ENCODE results near the gene THADA. TPM values are rescaled to one million over a fixed set of nuclear protein-coding genes. Genes with fewer than 3 reads are reported as not detected.
A peak's percentile ranks its signal among the peaks of the same experiment; 100 is the strongest.
"Not testable (repeated sequence)": the region's sequence is repeated elsewhere in the genome, so short reads cannot be mapped to it uniquely, and the experiment has no call there.

Gene THADA
- total and polyA plus RNA-seq, 10 donors, result 14.2 to 51.3 (median 40.0) TPM

DNA sequence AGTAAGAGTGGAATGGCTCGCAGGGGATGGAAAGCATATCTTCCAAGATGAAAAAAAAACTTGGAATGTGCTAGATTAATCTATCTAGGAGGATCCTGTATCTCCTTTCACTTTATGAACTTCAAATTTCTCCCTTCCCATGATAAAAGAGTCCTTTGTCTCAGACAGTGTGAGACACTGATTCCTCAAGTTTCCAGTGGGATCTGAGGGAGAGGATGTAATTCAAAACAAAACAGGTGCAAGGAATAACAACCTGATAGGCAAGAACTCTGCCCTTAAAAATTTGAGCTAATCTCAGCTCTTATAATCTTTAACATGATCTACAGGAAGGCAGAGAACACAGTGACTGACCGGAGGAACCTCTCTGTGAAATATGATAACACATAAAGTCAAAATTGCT lies 207.5 kb downstream of the THADA start:
- Histone ChIP-seq H3K9me3 (no peaks in the 10 kb centered on the region), H3K27me3 (replicated peaks in 1 of 7) (no peaks in the 10 kb centered on the region), H3K27ac (no peak overlapping the region), H3K36me3 (peaks cover 0 to 13% (median 0%) of the 10 kb centered on the region in 6 donors), H3K4me3 (no peak overlapping the region), H3K4me1 (peaks cover 0 to 56% (median 18%) of the 10 kb centered on the region in 6 donors)
- no peak for TF ChIP-seq POLR2AphosphoS5 (IDR thresholded peaks at IDR 0.05)
- TF ChIP-seq, protein P1, sequence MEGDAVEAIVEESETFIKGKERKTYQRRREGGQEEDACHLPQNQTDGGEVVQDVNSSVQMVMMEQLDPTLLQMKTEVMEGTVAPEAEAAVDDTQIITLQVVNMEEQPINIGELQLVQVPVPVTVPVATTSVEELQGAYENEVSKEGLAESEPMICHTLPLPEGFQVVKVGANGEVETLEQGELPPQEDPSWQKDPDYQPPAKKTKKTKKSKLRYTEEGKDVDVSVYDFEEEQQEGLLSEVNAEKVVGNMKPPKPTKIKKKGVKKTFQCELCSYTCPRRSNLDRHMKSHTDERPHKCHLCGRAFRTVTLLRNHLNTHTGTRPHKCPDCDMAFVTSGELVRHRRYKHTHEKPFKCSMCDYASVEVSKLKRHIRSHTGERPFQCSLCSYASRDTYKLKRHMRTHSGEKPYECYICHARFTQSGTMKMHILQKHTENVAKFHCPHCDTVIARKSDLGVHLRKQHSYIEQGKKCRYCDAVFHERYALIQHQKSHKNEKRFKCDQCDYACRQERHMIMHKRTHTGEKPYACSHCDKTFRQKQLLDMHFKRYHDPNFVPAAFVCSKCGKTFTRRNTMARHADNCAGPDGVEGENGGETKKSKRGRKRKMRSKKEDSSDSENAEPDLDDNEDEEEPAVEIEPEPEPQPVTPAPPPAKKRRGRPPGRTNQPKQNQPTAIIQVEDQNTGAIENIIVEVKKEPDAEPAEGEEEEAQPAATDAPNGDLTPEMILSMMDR (IDR thresholded peaks at IDR 0.05 in 8 of 11, conservative IDR thresholded peaks at IDR 0.05 in 3 of 11), result no peak
- TF ChIP-seq POLR2A (IDR thresholded peaks at IDR 0.05), result no peak
- DNase-seq, result no peak
- intact Hi-C loops (cut with DNase I; ENCODE audit: low total_unique reads), result no loop called here
- WGBS, 5 donors, result 84 to 91% (median 87%) methylated on average over 2 of the region's 2 CpGs

DNA sequence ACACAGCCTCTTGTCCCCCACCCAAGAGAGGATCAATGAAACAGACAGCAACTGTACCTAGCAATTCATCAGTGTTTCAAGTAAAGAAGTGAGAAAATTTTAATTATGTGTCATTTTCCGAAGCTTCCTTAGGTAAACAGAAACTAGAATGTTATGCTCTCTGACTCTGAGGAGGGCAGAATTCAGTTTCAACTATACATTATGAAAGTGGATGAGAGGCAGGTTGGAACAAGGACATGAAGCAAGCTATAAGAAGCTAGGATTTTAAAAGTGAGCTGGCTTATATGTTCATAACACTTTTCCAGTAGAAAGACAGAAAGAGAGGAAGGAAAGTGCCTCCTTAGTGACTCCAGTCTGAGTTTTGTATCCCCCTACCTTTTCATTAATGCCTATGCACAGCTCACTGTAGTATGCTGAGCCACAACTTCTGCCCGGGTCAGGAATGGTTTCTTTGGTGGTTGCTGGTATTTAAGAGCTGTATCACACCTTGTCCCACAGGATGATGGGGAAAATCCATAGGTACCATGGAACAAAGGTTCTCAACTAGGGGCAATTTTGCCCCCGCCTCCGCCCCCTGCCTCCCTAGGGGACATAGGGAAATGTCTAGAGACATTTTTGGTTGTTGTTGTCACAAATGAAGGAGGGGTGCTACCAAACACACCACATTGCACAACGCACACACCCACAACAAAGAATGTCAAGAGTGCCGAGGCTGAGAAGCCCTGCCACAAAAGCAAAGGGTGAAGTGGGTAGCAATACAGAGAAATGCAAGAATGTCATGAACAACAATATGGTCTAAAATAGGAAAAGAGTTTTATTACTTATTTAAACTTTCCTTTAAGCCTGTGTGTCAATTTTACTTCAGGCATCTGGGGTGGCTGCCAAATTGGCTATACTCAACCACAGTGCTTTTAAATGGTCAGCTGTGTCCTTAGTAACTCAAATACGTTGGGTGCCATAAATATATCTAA lies 208.5 kb downstream of the THADA start:
- TF ChIP-seq, protein P1 (IDR thresholded peaks at IDR 0.05 in 8 of 11, conservative IDR thresholded peaks at IDR 0.05 in 3 of 11), result no peak
- no peak for TF ChIP-seq POLR2A (IDR thresholded peaks at IDR 0.05)
- no peak for TF ChIP-seq POLR2AphosphoS5 (IDR thresholded peaks at IDR 0.05)
- WGBS, 5 donors, result 65 to 74% (median 73%) methylated on average over 7 of the region's 7 CpGs
- Histone ChIP-seq H3K27me3 (replicated peaks in 1 of 7) (no peaks in the 10 kb centered on the region), H3K4me3 (no peak overlapping the region), H3K36me3 (peaks cover 0 to 3% (median 0%) of the 10 kb centered on the region in 6 donors), H3K9me3 (no peaks in the 10 kb centered on the region), H3K27ac (peak overlapping the region in 5 of 8 donors; percentile 26 to 62 (median 51)), H3K4me1 (peaks cover 0 to 57% (median 18%) of the 10 kb centered on the region in 6 donors)
- no peak for DNase-seq
- intact Hi-C loops (cut with DNase I; ENCODE audit: low total_unique reads), result no loop called here

DNA sequence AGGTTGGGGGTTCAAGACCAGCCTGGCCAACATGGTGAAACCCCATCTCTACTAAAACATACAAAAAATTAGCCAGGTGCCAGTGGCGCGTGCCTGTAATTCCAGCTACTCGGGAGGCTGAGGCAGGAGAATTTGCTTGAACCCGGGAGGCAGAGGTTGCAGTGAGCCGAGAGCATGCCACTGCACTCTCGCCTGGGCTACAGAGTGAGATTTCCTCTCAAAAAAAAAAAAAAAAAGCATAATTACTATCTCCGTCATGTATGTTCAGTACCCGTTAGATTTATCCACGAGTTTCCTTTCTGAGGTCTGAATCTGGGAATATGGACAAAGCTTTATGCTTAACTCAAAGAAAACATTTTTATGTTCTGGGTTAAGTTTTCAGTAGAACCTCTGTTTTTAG lies 209.2 kb downstream of the THADA start:
- Histone ChIP-seq H3K4me1 (peaks cover 0 to 55% (median 18%) of the 10 kb centered on the region in 6 donors), H3K27ac (peak overlapping the region in 5 of 8 donors; percentile 26 to 62 (median 51))
- H3K36me3 ChIP-seq; intact Hi-C loops (cut with DNase I; ENCODE audit: low total_unique reads); H3K9me3 ChIP-seq; H3K4me3 ChIP-seq; H3K27me3 ChIP-seq (replicated peaks in 1 of 7); DNase-seq: not testable (repeated sequence)
- 82 to 89% (median 87%) methylated on average over 9 of the region's 9 CpGs for WGBS, 5 donors

DNA sequence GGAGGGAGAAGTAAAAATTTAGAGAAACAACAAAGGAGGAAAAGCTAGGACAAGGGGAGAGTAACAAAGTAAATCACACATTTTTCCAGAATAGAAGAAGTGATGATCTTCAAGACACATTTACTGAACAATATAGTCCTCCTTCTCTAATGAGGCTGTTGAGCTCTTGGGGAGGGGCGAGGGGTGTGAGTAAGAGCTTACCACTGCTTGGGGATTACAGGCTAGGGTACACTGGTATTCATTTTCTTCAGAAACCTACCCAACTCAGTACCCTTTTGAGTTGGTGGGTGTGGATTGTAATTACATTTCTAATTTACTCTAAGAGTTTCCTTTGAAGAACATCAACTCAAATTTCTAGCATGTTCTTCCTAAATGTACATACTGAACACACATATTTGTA lies 211.7 kb downstream of the THADA start:
- peaks cover 0 to 11% (median 2%) of the 10 kb centered on the region in 6 donors for H3K36me3 ChIP-seq
- H3K9me3 ChIP-seq, result no peaks in the 10 kb centered on the region
- 89 to 100% (median 96%) methylated on average over 1 of the region's 1 CpG for WGBS, 5 donors
- intact Hi-C loops (cut with DNase I; ENCODE audit: low total_unique reads), result no loop called here
- no peak overlapping the region for H3K27ac ChIP-seq
- no peak overlapping the region for H3K4me3 ChIP-seq
- DNase-seq, result no peak
- TF ChIP-seq POLR2A (IDR thresholded peaks at IDR 0.05) (no peak), POLR2AphosphoS5 (IDR thresholded peaks at IDR 0.05) (no peak)
- TF ChIP-seq, protein P1 (IDR thresholded peaks at IDR 0.05 in 8 of 11, conservative IDR thresholded peaks at IDR 0.05 in 3 of 11), result no peak
- H3K27me3 ChIP-seq (replicated peaks in 1 of 7), result no peaks in the 10 kb centered on the region
- H3K4me1 ChIP-seq, result peaks cover 0 to 46% (median 16%) of the 10 kb centered on the region in 6 donors
